Fibroblast of skin of left biceps (primary cell): ENCODE results near the gene DDHD1.
A peak's percentile ranks its signal among the peaks of the same experiment; 100 is the strongest.
"Not testable (repeated sequence)": the region's sequence is repeated elsewhere in the genome, so short reads cannot be mapped to it uniquely, and the experiment has no call there.

Experiments
- DNase-seq, 2 experiments: peaks; one replicate each; pipeline ENCODE4 v3.0.0-alpha.2; 2013; ENCODE audit warnings: low read depth in 2 of 2

Gene DDHD1

DNA sequence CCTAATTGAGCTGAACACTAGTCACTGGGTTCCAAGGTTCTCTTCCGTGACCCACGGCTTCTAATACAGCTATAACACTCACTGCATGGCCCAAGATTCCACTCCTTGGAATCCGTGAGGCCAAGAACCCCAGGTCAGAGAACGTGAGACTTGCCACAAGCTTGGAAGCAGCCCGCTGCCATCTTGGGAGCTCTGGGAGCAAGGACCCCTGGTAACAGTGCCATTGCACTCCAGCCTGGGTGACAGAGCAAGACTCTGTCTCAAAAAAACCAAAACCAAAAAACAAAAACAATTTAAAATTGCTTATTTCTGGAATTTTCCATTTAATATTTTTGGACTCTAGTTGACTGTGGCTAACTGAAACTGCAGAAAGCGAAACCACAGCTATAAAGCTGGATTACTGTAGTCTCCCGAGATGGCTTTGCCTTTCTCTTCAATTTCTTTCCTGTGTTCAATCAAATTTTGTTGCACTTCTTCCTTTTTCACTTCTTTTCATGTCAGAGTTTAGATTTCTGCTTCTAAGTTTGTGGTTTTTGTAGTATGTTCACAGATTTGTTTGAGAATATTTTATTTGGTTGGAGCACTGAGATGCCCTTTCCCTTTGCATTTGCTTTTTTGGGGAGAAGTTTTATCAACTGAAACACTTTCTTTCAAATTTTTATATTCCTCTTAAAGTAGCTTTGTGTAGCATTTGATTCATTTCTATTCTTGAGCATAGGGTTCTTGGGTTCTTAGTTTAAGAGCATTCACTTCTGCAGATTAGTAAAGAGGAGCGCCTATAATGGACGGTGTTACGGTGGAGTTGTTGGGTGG, 44.6 kb downstream of the DDHD1 start:
- no peak for DNase-seq

DNA sequence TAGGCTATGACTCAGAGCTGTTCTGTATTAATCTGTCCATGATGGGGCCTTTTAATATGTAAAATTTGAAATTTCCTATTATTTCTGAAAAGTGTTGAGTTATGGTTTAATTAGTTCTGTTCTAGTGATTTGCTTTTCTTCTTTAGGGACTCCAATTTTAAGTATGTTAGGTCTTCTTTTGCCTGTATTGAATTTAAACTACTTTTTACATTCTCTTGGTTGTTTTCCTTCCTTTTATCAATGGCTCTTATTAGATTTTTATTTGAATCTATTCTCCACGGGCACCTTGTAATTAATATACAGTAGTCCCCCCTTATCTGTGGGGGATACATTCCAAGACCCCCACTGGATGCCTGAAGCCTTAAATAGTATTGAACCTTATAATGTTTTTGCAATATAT, 46.4 kb downstream of the DDHD1 start:
- no peak for DNase-seq

DNA sequence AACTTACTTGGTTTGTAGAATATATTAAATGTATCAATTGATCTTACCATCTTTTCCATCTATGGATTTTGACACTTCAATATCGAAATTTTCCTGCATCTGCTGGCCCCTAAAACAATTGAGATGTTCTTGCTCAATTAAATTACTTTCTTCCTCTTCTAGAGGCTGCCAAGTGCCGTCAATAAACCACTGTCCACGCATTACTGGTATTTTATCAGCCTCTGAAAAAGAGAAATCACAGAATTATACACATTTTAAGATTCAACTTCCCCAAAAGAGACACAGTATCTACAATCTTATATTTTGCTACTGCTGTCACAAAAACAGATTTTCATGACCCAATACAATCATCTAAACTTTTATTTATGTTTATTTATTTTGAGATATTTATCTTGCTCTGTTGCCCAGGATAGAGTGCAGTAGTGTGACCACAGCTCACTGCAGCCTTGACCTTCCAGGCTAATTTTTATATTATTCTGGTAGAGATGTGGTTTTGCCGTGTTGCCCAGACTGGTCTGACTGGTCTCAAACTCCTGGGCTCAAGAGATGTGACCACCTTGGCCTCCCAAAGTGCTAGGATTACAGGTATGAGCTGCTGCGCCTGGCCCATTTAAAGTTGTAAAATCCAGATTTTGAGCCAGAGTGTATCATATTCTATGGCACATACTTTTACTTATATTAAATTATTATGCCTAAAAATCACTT, 49.3 kb downstream of the DDHD1 start:
- DNase-seq, result no peak

DNA sequence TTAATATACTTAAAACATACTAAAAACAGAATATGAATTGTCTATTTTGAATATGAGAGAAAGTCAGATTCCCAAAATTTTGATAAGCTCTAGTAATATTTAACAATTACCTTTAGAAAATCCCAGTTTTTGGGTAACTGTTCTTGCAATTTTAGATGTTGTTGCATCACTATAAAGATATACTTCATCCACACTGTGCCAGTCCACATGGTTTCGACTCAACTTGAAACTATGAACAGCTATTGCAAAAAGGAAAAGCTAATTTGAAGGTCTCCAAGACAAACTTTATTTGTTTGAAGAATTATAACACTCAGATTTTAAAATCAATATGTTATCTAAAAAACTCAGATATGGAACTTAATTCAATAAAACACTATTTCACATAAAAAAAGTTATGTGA, 59.9 kb downstream of the DDHD1 start:
- peak; percentile 18 to 27 for DNase-seq

DNA sequence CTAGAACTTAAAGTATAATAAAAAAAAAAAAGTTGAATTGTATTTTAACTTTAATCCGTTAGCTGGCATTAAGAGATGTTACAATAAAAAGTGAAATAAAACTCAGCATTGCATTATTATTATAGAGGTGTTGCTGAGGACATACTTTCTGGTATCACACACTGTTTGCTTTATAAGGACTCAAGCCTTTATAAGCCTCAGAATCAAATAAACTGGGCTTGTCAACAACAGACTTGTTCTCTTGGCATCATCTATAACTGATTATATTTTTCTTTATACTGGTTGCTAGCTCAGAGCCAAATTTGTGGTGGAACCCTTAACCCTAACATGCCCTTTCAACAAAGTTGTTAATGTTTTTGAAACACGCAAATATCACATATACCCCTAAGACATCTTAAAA, 62.3 kb downstream of the DDHD1 start:
- DNase-seq, result no peak

DNA sequence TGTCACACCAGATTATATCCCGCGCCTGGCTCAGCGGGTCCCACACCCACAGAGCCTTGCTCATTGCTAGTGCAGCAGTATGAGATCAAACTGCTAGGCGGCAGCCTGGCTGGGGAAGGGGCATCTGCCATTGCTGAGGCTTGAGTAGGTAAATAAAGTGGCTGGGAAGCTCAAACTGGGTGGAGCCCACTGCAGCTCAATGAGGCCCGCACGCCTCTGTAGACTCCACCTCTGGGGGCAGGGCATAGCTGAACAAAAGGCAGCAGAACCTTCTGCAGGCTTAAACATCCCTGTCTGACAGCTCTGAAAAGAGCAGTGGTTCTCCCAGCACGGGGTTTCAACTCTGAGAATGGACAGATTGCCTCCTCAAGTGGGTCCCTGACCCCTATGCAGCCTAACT, 68.2 kb downstream of the DDHD1 start:
- DNase-seq, result not testable (repeated sequence)

DNA sequence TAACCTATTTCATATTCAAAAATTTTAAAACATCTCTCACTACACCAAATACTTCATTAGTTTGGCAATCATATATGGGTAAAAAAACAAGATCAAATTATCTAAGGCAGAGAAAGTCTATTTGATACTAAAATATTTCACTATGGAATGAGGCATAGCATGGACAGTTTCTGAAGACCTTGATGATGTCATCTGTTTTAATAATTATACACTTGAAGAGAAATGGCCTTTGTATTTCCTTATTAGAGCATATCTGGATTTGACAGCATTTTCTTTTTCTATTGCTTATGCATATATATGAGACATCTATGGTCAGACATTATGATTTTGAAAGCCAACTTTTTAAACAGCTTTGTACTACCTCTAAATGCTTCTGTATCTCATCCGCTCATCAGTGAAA, 88.6 kb downstream of the DDHD1 start:
- DNase-seq, result no peak

DNA sequence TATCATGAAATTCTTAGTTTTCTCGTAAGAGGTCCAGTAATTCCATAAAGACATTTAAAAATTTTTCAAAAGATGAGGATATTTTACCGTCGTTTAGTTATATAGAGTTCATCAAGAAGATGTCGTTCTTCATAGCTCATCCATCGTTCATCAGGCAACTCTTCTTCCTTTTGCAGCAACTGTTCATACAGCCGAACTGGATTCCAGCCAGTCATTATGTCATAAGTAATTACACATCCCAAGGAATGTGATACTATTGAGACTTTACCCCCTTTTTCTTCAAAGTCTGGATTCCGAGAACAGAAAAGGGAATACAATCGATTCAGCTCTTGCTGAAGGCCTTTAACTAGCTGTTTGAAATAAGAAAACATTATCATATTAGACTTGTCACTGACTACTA, 90.3 kb downstream of the DDHD1 start:
- no peak for DNase-seq

DNA sequence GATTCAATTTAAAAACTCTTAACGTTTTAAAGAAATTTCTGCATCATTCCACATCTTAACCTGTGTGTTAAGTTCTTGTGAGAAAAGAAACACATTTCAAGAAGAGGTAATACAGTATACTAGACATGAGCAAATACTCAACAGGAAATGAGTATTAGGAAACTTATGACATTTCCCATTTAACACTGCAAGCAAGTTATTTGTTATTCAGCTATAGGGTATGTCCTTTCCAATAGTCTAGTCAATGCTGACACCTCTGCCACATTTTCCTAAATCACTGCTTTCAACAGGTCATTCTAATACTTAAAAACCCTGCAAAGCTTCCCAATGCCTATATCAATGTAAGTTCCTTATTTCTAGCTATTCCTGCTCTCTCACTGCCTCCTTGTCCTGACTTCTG, 93.1 kb downstream of the DDHD1 start:
- no peak for DNase-seq

DNA sequence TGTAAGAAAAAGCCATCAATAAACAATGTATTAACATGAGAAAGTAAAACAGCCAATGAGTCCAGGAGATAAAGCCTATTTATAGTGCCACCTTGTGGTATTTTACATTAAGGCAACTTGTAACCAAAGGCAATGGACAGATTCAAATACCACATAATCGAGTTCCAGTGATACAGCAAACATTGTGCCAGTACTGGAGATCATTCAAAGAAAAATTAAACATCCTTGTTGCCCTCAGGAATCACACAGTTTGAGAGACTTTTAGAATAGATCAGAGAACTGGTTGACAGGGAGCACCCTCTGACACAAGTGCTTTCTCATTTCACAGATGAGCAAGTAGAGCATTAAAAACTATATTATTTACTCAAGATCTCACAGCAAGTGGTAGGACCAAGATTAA, 98.1 kb downstream of the DDHD1 start:
- DNase-seq, result no peak

DNA sequence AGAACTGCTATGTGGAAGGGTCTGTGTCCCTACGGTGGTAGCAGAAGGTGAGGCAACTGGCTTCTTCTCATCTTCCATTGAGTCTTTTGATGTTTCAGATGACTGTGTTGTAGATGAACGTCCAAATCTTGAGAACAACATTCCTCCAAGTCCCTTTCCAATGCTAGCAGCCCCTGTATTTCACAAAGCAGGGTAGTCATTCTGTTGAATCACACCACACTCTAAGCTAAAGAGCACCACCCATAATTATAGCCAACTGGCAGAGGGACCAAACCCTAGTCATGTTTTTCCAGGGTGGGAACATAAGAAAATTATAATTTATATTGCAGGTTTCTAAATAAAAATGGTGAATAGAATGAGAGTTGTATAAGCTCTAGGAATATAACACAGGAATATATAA, 98.7 kb downstream of the DDHD1 start:
- DNase-seq, result no peak

DNA sequence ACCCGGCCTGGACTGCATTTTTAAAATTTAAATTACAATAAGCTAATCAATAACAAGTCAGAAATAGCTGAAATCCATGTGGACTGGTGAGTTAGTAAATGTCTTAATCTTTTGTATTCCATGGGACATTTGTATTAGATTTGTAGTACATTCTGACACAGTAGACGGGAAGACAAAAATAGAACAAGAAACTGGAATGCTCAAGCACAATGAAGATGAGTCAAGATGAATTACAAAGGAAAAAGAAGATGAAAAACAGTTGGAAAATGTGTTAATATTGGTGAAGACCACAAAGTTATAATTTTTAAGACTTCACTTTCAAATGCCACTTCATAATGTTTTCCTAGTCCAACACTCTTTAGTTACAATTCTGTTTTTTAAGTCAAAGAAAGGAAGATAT, 104.5 kb downstream of the DDHD1 start:
- DNase-seq, result no peak

DNA sequence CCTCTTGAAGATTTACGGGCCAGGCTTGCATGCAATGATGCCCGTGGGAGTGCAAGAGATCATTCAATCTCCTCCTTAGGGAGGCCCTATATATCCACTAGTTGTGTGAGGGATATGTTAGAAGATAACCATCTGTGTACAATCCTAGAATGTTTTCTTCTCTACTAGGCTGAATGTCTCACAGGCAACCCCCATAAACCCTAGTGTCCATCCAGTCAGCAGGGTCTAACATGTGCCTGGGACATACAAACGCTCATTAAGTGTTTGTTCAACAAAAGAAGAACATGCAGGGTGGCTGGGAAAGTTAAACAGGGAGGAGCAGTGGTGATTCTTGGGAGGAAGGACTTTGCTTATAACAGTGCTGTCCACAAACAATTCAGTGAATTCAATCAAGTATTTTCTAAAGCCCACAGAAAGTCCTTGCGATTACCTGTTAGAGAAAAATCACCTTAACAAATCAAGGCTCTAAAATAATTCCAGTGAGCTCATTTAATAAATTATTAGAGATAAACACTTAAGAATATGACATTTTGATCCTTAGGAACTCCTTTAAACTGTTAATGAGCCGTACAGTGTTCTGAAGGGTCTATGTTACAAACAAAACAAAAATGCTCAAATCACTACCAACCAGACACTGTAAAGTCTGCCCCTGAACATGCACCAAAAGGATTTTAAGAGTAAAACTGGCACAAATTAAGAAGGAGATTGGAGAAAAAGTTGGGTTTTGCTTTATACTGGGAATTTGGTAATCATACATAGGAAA, 105.6 kb downstream of the DDHD1 start:
- DNase-seq, result no peak

DNA sequence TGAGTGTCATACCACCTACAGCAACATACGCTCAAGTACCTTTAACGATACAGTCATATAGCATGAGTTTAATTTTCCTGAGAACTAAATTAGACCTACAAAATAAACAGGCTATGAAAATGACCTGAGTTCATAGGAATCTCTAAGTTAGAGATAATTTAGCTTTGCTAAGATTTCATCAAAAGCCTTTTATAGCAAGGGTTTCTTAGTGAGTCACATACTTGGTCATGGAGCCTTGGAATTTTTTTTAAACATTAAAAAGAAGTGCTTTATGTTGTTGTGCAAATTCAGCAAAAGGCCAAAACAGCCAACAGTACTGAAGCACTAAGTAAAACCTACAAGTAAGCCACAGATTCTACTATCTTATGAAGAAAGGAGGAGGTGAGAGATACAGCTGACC, 108.6 kb downstream of the DDHD1 start:
- no peak for DNase-seq

DNA sequence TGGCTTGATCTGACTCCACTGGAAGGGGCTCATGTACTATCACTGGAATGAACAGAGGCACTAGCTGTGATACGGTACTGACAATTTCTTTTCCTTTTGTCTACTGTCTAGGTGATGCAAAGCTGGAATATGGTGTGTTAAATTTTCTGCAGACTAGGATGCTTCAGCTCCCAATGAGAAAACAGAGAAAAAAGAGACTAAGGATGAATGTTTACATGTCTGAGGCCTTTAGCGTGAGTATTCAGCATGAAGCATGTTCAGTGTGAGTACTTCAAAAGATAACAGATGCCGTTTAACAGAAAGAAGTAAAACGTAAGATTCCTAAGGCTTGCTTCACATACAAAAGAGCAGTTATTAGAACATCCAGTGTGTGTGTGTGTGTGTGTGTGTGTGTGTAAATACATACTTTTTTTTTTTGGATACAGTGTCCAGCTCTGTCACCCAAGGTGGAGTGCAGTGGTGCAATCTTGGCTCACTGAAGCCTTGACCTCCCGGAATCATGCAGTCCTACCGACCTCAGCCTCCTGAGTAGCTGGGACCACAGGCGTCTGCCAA, 110.0 kb downstream of the DDHD1 start:
- DNase-seq, result no peak

DNA sequence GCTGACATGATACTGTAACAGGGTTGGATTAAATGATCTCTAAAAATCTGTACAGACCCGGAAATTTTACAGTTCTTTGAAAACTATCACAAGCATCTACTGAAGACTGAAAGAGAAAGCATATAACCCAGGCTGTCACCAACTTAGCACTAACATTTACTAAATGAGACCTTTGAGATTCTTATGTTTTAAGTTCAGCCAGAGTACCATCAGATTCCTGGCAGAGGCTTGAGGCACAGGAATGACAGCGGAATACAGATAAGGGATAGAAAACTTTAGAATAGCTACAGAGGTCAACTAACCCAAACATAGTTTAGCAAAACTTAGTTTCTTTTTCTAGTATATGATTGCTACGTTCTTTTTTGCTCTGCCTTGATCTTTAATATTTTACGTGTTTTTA, 110.6 kb downstream of the DDHD1 start:
- no peak for DNase-seq

DNA sequence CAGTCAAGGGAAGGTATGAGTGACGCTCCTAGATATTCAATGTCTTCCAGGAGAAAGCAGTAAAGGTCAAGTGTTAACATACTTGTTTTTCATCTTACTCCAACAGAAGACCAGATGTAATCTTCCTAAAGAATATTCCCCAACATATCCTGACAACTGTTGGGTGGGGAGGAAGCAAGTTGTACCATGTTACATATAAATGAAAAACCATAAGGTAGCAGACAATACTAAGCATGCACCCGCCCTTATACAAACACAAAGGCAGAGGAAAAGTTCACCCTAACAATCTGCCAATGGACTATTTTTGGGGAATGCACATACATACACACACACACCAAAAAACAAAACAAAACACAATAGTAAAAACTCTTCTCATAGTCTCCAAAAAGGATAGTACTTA, 112.1 kb downstream of the DDHD1 start:
- no peak for DNase-seq

DNA sequence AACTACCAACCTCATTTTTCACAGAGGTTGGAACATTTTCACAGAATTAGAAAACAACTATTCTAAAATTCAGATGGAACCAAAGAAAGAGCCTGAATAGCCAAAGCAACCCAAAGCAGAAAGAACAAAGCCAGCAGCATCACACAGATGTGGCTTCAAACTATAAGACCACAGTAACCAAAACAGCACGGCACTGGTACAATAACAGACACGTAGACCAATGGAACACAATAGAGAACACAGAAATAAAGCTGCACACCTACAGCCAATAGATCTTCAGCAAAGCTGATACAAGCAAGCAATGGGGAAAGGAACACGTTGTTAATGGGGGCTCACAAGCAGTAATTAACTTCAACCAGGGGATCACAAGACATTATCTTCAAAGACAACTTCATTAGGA, 114.5 kb downstream of the DDHD1 start:
- DNase-seq, result no peak

DNA sequence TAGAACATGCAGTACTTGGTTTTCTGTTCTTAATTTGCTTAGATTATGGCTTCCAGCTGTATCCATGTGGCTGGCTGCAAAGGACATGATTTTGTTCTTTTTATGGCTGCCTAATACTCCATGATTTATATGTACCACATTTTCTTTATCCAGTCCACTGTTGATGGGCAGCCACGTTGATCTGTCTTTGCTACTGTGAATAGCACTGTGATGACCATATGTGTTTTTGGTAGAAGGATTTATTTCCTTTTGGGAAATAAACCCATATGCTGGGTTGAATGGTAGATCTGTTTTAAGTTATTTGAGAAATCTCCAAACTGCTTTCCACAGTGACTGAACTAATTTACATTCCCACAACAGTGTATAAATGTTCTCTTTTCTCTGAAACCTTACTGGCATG, 116.1 kb downstream of the DDHD1 start:
- no peak for DNase-seq

DNA sequence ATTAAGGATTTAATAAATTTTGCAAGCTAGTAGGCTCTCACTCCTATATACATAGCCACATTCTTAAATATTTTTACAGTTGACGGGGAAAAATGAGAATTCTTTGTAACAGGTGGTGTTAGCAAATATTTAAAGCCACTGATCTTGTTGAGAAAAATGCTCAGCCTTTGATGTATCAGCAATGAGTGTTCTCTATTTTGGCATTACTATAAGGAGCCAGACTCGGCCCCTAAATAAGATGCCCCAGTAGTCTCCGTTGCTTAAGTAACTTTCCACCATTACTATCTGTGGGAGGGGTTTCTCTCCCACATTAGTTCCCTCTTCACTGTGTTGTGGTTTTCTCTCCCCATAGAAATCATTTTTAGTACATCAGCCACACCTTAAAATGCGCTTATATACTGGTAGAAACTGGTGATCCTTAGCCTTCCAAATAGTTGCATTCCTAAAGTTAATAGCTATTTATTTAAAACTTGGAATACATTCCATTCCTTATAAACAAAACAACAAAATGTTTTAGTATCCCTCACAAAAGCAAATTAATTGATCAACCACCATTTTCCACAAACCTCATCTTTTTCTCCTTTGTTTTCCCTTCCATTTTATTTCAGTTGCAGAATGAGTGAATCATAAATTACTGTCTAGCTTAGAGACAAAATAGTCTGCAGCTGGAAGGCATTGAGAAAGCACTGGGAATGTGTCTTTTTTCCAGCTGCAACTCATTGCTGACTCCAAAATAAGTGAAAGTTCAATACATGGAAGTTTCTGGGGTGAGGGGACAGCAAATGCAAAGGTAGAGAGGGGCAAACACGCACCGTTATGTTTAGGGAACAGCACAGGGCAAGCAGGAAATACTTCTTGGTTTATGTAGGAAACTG, 117.5 kb downstream of the DDHD1 start:
- no peak for DNase-seq

DNA sequence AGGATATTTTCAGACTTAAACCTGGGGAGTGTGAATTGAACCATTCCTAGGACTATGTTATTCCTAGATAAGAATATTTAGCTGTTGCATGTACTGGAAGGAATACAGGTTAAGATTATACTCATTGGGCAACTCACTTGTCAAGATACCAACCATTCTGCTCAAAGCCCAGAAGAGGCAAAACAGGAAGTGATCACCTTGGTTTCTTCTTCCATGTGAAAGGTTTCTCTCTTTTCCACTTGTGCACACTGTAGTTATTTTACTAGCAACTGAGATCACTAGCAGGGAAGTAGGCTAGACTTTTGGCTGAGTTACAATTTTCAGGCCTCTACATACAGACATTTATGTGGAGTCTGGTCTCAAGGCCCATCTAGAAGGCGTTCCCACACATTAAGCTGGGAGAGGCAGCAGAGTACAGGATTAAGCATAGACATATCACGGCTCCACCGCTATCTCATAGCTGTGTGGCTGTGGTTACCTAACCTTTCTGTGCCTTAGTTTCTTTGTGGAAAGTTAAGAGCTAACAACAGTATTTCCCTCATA, 118.4 kb downstream of the DDHD1 start:
- DNase-seq, result no peak
